ENCODE measurements around the gene PUM2. TPM values are rescaled to one million over a fixed set of nuclear protein-coding genes. Genes with fewer than 3 reads are reported as not detected.

PUM2 gene
- total RNA-seq, 1 experiment from 2014 or later: 104 TPM

GRCh38 chr2:20334605-20335203 is 15.9 kb downstream of the PUM2 start:
- H3K27ac Mint-ChIP-seq: peak overlapping the region; percentile 21; the same call in 1 of the 2 replicates
- no peak overlapping the region for H3K4me3 Mint-ChIP-seq
- POLR2A ChIA-PET: no interaction called here
- no peak for DNase-seq (ENCODE audit: low spot score)
- ATAC-seq: no peak
- H3K36me3 Mint-ChIP-seq: 0 out of 2 replicates have a peak, but pooled peaks cover 4% of the 10 kb centered on the region
- TF ChIP-seq NR3C1 (CRISPR knock-in tag; conservative IDR thresholded peaks at IDR 0.05; ENCODE audit: low read depth): no peak
- no peak for TF ChIP-seq ZNF396 (CRISPR knock-in tag; IDR thresholded peaks at IDR 0.05; ENCODE audit: borderline replicate concordance)
- no peak for TF ChIP-seq NFYB (CRISPR knock-in tag; conservative IDR thresholded peaks at IDR 0.05; ENCODE audit: low read depth)
- no peak for TF ChIP-seq NFE2L1 (CRISPR knock-in tag; IDR thresholded peaks at IDR 0.05)
- TF ChIP-seq NR1H2 (CRISPR knock-in tag; IDR thresholded peaks at IDR 0.05): no peak
- TF ChIP-seq, protein P1, sequence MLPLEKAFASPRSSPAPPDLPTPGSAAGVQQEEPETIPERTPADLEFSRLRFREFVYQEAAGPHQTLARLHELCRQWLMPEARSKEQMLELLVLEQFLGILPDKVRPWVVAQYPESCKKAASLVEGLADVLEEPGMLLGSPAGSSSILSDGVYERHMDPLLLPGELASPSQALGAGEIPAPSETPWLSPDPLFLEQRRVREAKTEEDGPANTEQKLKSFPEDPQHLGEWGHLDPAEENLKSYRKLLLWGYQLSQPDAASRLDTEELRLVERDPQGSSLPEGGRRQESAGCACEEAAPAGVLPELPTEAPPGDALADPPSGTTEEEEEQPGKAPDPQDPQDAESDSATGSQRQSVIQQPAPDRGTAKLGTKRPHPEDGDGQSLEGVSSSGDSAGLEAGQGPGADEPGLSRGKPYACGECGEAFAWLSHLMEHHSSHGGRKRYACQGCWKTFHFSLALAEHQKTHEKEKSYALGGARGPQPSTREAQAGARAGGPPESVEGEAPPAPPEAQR (CRISPR knock-in tag; IDR thresholded peaks at IDR 0.05): no peak
- TF ChIP-seq FOXK1 (CRISPR knock-in tag; IDR thresholded peaks at IDR 0.05): no peak
- TF ChIP-seq NFATC4 (CRISPR knock-in tag; IDR thresholded peaks at IDR 0.05): no peak
- no peak for TF ChIP-seq PRDM15 (CRISPR knock-in tag; IDR thresholded peaks at IDR 0.05)
- no peak for TF ChIP-seq ATF1 (CRISPR knock-in tag; IDR thresholded peaks at IDR 0.05)
- TF ChIP-seq AFF4 (CRISPR knock-in tag; IDR thresholded peaks at IDR 0.05; ENCODE audit: borderline replicate concordance): no peak
- TF ChIP-seq CREB1 (CRISPR knock-in tag; IDR thresholded peaks at IDR 0.05): no peak
- TF ChIP-seq CREM (CRISPR knock-in tag; IDR thresholded peaks at IDR 0.05): no peak
- no peak for TF ChIP-seq MLX (CRISPR knock-in tag; IDR thresholded peaks at IDR 0.05)
- H3K4me1 Mint-ChIP-seq: peaks cover 82% of the 10 kb centered on the region
- H3K9me3 Mint-ChIP-seq: no peaks in the 10 kb centered on the region
- H3K27me3 Mint-ChIP-seq (ENCODE audit: low read depth): no peaks in the 10 kb centered on the region
- CTCF ChIA-PET: interaction anchor here (1.0 to 3.1 kb wide), 2 partner anchors 8 to 10 kb away, joined by 3 to 10 read pairs; no protein-coding TSS in a partner anchor

- H3K27ac Mint-ChIP-seq: peak overlapping the region; percentile 66; the same call in 1 of the 2 replicates
Measured at GRCh38 chr2:20333738-20334137, 16.9 kb downstream of the PUM2 start.

More at GRCh38 chr2:20333738-20334137, 16.9 kb downstream of the PUM2 start:
- ChIA-PET CTCF (interaction anchor here (1.0 kb wide), 1 partner anchor 9 kb away, joined by 3 read pairs; no protein-coding TSS in a partner anchor), POLR2A (no interaction called here)
- H3K4me3 Mint-ChIP-seq: no peak overlapping the region
- ATAC-seq (no peak; the same call in 1 of the 2 replicates), DNase-seq (ENCODE audit: low spot score) (no peak)
- H3K27me3 Mint-ChIP-seq (ENCODE audit: low read depth): no peaks in the 10 kb centered on the region
- peaks cover 75% of the 10 kb centered on the region for H3K4me1 Mint-ChIP-seq
- 0 out of 2 replicates have a peak, but pooled peaks cover 4% of the 10 kb centered on the region for H3K36me3 Mint-ChIP-seq
- H3K9me3 Mint-ChIP-seq: no peaks in the 10 kb centered on the region
- TF ChIP-seq, protein P2, sequence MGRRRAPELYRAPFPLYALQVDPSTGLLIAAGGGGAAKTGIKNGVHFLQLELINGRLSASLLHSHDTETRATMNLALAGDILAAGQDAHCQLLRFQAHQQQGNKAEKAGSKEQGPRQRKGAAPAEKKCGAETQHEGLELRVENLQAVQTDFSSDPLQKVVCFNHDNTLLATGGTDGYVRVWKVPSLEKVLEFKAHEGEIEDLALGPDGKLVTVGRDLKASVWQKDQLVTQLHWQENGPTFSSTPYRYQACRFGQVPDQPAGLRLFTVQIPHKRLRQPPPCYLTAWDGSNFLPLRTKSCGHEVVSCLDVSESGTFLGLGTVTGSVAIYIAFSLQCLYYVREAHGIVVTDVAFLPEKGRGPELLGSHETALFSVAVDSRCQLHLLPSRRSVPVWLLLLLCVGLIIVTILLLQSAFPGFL (CRISPR knock-in tag; IDR thresholded peaks at IDR 0.05; ENCODE audit: borderline replicate concordance): no peak
- TF ChIP-seq SMAD4 (CRISPR knock-in tag; IDR thresholded peaks at IDR 0.05): no peak
